ENCODE data around the gene CD27. TPM values are rescaled to one million over a fixed set of nuclear protein-coding genes. Genes with fewer than 3 reads are reported as not detected.
A peak's percentile ranks its signal among the peaks of the same experiment; 100 is the strongest.

The CD27 gene
- 1 to 10 TPM in 2 of 8 experiments, under 1 TPM in 4, not detected in 2; 0.14 to 2.0 (median 0.37) TPM for total RNA-seq

DNA sequence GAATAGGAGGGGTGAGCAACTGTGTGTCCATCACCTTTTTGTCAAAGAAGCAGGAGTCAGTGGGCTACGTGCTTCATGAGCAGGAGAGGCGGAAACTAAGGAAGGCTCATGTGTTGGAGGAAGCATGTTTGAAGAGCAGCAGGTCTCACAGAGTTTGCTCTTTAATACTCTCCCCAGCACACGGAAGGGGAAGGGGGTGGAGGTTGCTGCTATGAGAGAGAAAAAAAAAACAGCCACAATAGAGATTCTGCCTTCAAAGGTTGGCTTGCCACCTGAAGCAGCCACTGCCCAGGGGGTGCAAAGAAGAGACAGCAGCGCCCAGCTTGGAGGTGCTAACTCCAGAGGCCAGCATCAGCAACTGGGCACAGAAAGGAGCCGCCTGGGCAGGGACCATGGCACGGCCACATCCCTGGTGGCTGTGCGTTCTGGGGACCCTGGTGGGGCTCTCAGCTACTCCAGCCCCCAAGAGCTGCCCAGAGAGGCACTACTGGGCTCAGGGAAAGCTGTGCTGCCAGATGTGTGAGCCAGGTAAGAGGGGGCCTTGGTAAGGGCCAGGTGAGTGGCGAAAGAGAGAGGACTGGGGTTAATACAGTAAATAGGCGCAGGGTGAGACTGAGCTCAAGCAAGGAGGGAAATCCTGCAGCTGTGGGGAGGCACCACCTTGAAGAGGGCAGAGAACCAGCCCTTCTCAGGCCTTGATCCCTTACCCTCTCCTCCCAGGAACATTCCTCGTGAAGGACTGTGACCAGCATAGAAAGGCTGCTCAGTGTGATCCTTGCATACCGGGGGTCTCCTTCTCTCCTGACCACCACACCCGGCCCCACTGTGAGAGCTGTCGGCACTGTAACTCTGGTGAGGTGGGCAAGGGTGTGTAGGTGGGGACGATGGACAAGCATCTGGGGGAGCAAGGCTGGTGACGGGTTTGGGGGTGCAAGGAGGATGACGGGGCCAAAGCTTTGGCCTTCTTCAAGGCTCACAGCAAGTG lies at the start of gene CD27:
Gene CD27 (plus strand): TSS at position 252 of the 985 bp plus-strand sequence. CDS start 141 bp downstream, at position 393.
- H3K4me3 ChIP-seq: no peak within 1 kb of the TSS
- no peak for ATAC-seq (replicated peaks in 6 of 8)
- peaks cover 0 to 2% of the 10 kb centered on the region in 2 donors for H3K4me1 ChIP-seq (replicated peaks in 1 of 2)
- WGBS, 10 experiments: 60 to 100% (median 95%) methylated on average over 1 to 4 of the region's 16 CpGs; no CpG with 5 or more reads in 4 of the 10 experiments
- no peak within 1 kb of the TSS for H3K27ac ChIP-seq
- in situ Hi-C loops (cut with MboI; ENCODE audit: low pct_unique_long_range_greater_than_20kb in 2 of 9, low sequenced_read_pairs in 9 of 9, unreplicated experiment in 9 of 9): no loop called here

DNA sequence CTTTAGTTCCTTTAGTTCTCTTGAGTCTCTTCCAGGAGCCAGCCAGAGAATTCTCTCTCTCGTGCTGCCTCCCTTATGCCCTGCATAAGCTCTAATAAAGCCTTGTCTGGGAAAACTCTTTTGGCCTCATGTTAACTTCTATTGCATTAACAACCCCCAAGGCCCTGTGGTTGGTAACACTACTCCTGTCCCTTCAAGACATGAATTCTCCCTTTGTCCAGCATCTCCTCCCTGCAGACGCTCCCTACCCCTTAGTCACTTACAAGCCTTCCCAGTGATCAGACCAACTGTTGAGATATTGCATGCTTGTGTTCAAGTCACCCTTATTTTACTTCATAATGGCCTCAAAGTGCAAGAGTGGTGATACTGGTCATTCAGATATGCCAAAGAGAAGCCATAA lies 48.7 kb upstream of the CD27 start:
- in situ Hi-C loops (cut with MboI; ENCODE audit: low pct_unique_long_range_greater_than_20kb in 2 of 9, low sequenced_read_pairs in 9 of 9, unreplicated experiment in 9 of 9): no loop called here
- no peak overlapping the region for H3K4me3 ChIP-seq
- no peaks in the 10 kb centered on the region for H3K4me1 ChIP-seq (replicated peaks in 1 of 2)
- WGBS, 10 experiments: 29 to 83% (median 40%) methylated on average over 1 to 2 of the region's 2 CpGs; no CpG with 5 or more reads in 3 of the 10 experiments
- peak in 3 of 8 experiments; percentile 15 to 40 (median 28) for ATAC-seq (replicated peaks in 6 of 8)
- no peak overlapping the region for H3K27ac ChIP-seq

DNA sequence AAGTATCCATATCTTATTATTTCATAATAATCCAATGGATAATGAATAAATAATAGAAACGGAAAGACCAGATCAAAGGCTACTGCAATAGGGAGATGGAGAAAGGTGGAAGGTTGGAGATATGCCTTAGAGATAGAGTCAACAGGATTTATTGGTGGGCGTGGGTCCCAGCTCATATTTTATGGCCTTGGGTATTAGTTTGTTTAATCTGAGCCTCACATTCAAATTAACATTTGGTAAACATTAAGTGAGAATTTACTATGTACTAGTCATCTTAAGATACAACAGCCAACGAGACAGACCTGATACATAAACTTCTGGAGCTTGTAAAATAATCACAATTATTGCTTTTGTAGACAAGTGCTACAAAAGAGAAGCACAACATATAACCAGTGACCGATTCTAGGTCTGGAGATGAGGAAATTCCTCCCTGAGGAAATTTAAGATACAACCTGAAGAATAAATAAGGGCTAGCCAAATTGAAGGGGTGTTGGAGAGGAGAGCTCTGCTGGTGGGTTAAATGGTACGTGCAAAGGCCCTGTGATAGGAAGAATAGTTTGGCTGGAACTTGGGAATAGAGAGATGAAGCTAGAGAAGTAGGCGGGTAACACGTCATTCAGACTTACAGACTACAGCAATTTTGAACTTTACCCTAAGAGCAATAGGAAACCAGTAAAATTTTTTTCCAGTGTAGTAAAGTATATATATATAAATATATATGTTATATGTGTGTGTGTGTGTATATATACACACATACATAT lies 44.7 kb upstream of the CD27 start:
- Histone ChIP-seq H3K4me3 (no peak overlapping the region), H3K4me1 (replicated peaks in 1 of 2) (no peaks in the 10 kb centered on the region), H3K27ac (no peak overlapping the region)
- no peak for ATAC-seq (replicated peaks in 6 of 8)
- in situ Hi-C loops (cut with MboI; ENCODE audit: low pct_unique_long_range_greater_than_20kb in 2 of 9, low sequenced_read_pairs in 9 of 9, unreplicated experiment in 9 of 9): no loop called here
- 76 to 100% (median 90%) methylated on average over 1 to 7 of the region's 7 CpGs for WGBS, 10 experiments

- in situ Hi-C loops (cut with MboI; ENCODE audit: low pct_unique_long_range_greater_than_20kb in 2 of 9, low sequenced_read_pairs in 9 of 9, unreplicated experiment in 9 of 9): no loop called here
- ATAC-seq (replicated peaks in 6 of 8): no peak
- H3K4me3 ChIP-seq: no peak overlapping the region
These were observed 40.4 kb upstream of the CD27 start for GRCh38 chr12:6404390-6404789.

GRCh38 chr12:6405963-6406362 lies 38.8 kb upstream of the CD27 start:
- no peak overlapping the region for H3K4me3 ChIP-seq
- no peak overlapping the region for H3K27ac ChIP-seq
- in situ Hi-C loops (cut with MboI; ENCODE audit: low pct_unique_long_range_greater_than_20kb in 2 of 9, low sequenced_read_pairs in 9 of 9, unreplicated experiment in 9 of 9): no loop called here
- no peak for ATAC-seq (replicated peaks in 6 of 8)
- H3K4me1 ChIP-seq (replicated peaks in 1 of 2): no peaks in the 10 kb centered on the region
- WGBS, 10 experiments: 58 to 93% (median 80%) methylated on average over 2 to 6 of the region's 6 CpGs

More at GRCh38 chr12:6404390-6404789, 40.4 kb upstream of the CD27 start:
- no peaks in the 10 kb centered on the region for H3K4me1 ChIP-seq (replicated peaks in 1 of 2)
- WGBS, 10 experiments: 25 to 99% (median 86%) methylated on average over 1 to 5 of the region's 5 CpGs; no CpG with 5 or more reads in 1 of the 10 experiments
- H3K27ac ChIP-seq: no peak overlapping the region

DNA sequence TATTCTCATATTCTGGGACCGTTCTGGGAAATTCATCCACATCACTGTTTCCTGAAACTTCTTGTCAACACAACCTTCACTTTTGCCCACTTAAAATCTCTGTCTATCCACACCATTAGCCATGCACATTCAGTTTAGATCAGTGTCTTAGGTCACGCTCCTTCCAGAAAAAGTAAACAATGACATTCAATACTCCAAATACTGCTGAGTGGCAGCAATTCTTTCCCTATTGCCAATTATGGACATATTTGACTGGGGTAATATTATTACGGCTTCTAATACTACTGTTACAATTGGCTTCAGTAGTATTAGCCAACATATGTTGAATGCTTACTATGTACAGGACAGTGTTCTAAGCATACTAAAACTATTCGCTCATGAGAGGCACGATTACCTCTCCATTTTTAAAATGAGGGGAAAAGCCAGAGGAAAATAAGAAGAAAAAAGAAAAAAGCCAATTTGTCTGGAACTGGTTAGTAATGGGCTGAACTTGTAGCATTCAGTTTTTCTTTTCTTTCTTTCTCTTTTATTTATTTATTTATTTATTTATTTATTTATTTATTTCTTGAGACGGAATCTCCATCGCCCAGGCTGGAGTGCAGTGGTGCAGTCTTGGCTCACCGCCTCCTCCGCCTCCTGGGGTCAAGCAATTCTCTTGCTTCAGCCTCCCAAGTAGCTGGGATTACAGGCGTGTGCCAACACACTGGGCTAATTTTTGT lies 37.4 kb upstream of the CD27 start:
- in situ Hi-C loops (cut with MboI; ENCODE audit: low pct_unique_long_range_greater_than_20kb in 2 of 9, low sequenced_read_pairs in 9 of 9, unreplicated experiment in 9 of 9): no loop called here
- Histone ChIP-seq H3K27ac (no peak overlapping the region), H3K4me1 (replicated peaks in 1 of 2) (no peaks in the 10 kb centered on the region), H3K4me3 (no peak overlapping the region)
- ATAC-seq (replicated peaks in 6 of 8): no peak
- WGBS, 10 experiments: 81 to 100% (median 96%) methylated on average over 2 to 9 of the region's 10 CpGs

GRCh38 chr12:6416596-6416995 lies 28.2 kb upstream of the CD27 start:
- H3K4me1 ChIP-seq (replicated peaks in 1 of 2): no peaks in the 10 kb centered on the region
- WGBS, 10 experiments: 43 to 96% (median 80%) methylated on average over 1 to 3 of the region's 3 CpGs; no CpG with 5 or more reads in 1 of the 10 experiments
- H3K4me3 ChIP-seq: no peak overlapping the region
- H3K27ac ChIP-seq: no peak overlapping the region
- in situ Hi-C loops (cut with MboI; ENCODE audit: low pct_unique_long_range_greater_than_20kb in 2 of 9, low sequenced_read_pairs in 9 of 9, unreplicated experiment in 9 of 9): no loop called here
- ATAC-seq (replicated peaks in 6 of 8): no peak

DNA sequence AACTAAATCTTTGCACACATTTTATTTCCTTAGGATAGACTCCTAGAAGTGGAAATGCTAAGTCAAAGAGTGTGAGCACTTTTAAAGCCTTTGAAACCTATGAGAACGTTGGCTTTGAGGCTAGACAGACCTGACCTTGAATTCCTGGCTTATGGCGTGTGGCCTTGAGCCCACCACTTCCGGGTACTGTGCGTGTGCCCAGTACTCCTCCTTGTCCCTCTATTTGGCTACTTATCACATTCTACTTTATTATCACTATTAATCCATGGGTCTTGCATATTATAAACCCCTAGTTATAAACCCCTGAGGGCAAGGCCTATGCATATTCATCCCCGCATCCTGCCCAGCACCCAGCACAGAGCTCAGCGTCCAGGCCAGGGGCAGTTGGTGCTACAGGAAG lies 26.0 kb upstream of the CD27 start:
- WGBS, 10 experiments: 39 to 100% (median 79%) methylated on average over 1 to 6 of the region's 6 CpGs; no CpG with 5 or more reads in 2 of the 10 experiments
- in situ Hi-C loops (cut with MboI; ENCODE audit: low pct_unique_long_range_greater_than_20kb in 2 of 9, low sequenced_read_pairs in 9 of 9, unreplicated experiment in 9 of 9): no loop called here

DNA sequence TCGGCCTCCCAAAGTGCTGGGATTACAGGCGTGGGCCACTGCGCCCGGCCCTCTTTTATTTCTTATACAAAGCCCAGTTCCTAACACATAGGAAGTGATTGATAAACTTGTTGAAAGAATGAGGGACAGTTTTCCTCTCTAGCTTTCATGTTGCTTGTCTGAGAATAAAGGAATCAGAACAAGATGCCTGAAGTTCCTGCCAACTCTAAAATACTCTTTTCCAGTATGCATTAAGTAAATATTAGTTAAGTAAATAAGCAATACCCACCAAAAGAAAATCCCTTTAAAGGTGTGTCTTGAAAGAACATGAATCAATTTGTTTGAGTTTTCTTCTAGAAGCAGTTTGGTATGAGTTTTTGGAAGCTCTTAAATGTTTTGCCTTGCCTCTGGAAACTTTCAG lies 24.4 kb upstream of the CD27 start:
- no peaks in the 10 kb centered on the region for H3K4me1 ChIP-seq (replicated peaks in 1 of 2)
- H3K27ac ChIP-seq: no peak overlapping the region
- WGBS, 10 experiments: 0% methylated on average over 1 of the region's 4 CpGs; no CpG with 5 or more reads in 9 of the 10 experiments
- no peak overlapping the region for H3K4me3 ChIP-seq
- in situ Hi-C loops (cut with MboI; ENCODE audit: low pct_unique_long_range_greater_than_20kb in 2 of 9, low sequenced_read_pairs in 9 of 9, unreplicated experiment in 9 of 9): no loop called here
- no peak for ATAC-seq (replicated peaks in 6 of 8)

More for the DNA sequence above, 26.0 kb upstream of the CD27 start:
- no peak overlapping the region for H3K4me3 ChIP-seq
- no peaks in the 10 kb centered on the region for H3K4me1 ChIP-seq (replicated peaks in 1 of 2)
- no peak for ATAC-seq (replicated peaks in 6 of 8)
- no peak overlapping the region for H3K27ac ChIP-seq

GRCh38 chr12:6423267-6424007 lies 21.3 kb upstream of the CD27 start:
- in situ Hi-C loops (cut with MboI; ENCODE audit: low pct_unique_long_range_greater_than_20kb in 2 of 9, low sequenced_read_pairs in 9 of 9, unreplicated experiment in 9 of 9): no loop called here
- H3K27ac ChIP-seq: no peak overlapping the region

DNA sequence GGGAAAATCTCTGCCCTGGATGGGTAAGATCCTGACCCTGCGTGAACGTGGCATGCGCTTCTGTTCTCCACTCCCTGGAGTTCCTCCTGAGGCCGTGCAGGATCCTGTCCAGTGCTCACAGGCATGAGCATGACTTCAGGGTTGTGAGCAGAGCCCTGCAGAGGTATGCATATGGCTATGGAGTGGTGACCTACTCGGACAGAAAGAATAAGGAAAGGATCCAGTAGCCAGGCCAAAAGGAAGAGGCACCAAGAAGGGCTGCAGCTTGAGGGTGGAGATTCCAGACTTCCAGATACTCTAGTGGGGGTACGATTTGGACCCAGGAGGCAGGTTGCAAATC lies 20.8 kb upstream of the CD27 start:
- no peak overlapping the region for H3K4me3 ChIP-seq
- ATAC-seq (replicated peaks in 6 of 8): peak in 6 of 8 experiments; percentile 7 to 59 (median 38)
- in situ Hi-C loops (cut with MboI; ENCODE audit: low pct_unique_long_range_greater_than_20kb in 2 of 9, low sequenced_read_pairs in 9 of 9, unreplicated experiment in 9 of 9): no loop called here
- H3K4me1 ChIP-seq (replicated peaks in 1 of 2): no peaks in the 10 kb centered on the region
- no peak overlapping the region for H3K27ac ChIP-seq
- WGBS, 10 experiments: 0 to 88% (median 63%) methylated on average over 1 to 6 of the region's 6 CpGs; no CpG with 5 or more reads in 4 of the 10 experiments

More at GRCh38 chr12:6423267-6424007, 21.3 kb upstream of the CD27 start:
- Histone ChIP-seq H3K4me3 (no peak overlapping the region), H3K4me1 (replicated peaks in 1 of 2) (no peaks in the 10 kb centered on the region)
- peak; percentile 91 to 100 (median 97) for ATAC-seq (replicated peaks in 6 of 8)
- 0 to 70% (median 14%) methylated on average over 2 to 8 of the region's 9 CpGs; no CpG with 5 or more reads in 2 of the 10 experiments for WGBS, 10 experiments

GRCh38 chr12:6424866-6425265 lies 19.9 kb upstream of the CD27 start:
- in situ Hi-C loops (cut with MboI; ENCODE audit: low pct_unique_long_range_greater_than_20kb in 2 of 9, low sequenced_read_pairs in 9 of 9, unreplicated experiment in 9 of 9): no loop called here

More at GRCh38 chr12:6424866-6425265, 19.9 kb upstream of the CD27 start:
- Histone ChIP-seq H3K27ac (no peak overlapping the region), H3K4me3 (no peak overlapping the region), H3K4me1 (replicated peaks in 1 of 2) (no peaks in the 10 kb centered on the region)
- 40 to 100% (median 85%) methylated on average over 1 to 8 of the region's 8 CpGs; no CpG with 5 or more reads in 2 of the 10 experiments for WGBS, 10 experiments
- no peak for ATAC-seq (replicated peaks in 6 of 8)
